GM21723 (cell line): ENCODE data around the gene RYR1.
"Not testable (repeated sequence)": the region's sequence is repeated elsewhere in the genome, so short reads cannot be mapped to it uniquely, and the experiment has no call there.

Source experiments
- ATAC-seq: cut with Tn5 transposase; IDR thresholded peaks from one replicate; pipeline ENCODE4 v1.9.1; 2021; ENCODE audit warnings: mild to moderate bottlenecking, moderate library complexity; ENCODE audit not compliant: unreplicated experiment

RYR1 gene

GRCh38 chr19:38399537-38399936 lies 34.0 kb upstream of the RYR1 start:
- no peak for ATAC-seq

- no peak for ATAC-seq
Measured at GRCh38 chr19:38400361-38400760, 33.1 kb upstream of the RYR1 start.

GRCh38 chr19:38401148-38401547 lies 32.3 kb upstream of the RYR1 start:
- no peak for ATAC-seq

- no peak for ATAC-seq
Measured at GRCh38 chr19:38402623-38402966, 30.9 kb upstream of the RYR1 start.

- peak; percentile 85 for ATAC-seq
Measured at GRCh38 chr19:38402967-38403674, 30.4 kb upstream of the RYR1 start, which contains the start of gene FAM98C. TSS of gene FAM98C (plus strand) at chr19:38403093. CDS start at chr19:38403154, 61 bp downstream.

- no peak for ATAC-seq
Measured at GRCh38 chr19:38404858-38405257, 28.6 kb upstream of the RYR1 start.

GRCh38 chr19:38405276-38405675 lies 28.2 kb upstream of the RYR1 start:
- ATAC-seq: no peak

- no peak for ATAC-seq
Measured at GRCh38 chr19:38409631-38410133, 23.8 kb upstream of the RYR1 start.

GRCh38 chr19:38410407-38410806 lies 23.1 kb upstream of the RYR1 start:
- not testable (repeated sequence) for ATAC-seq

- no peak for ATAC-seq
Measured at GRCh38 chr19:38411041-38411712, 22.3 kb upstream of the RYR1 start.

GRCh38 chr19:38411898-38412297 lies 21.6 kb upstream of the RYR1 start:
- not testable (repeated sequence) for ATAC-seq

GRCh38 chr19:38412491-38412890 lies 21.0 kb upstream of the RYR1 start:
- ATAC-seq: no peak

GRCh38 chr19:38412961-38413360 lies 20.5 kb upstream of the RYR1 start:
- ATAC-seq: no peak

GRCh38 chr19:38413416-38413815 lies 20.1 kb upstream of the RYR1 start:
- ATAC-seq: no peak

GRCh38 chr19:38417146-38417543 lies 16.3 kb upstream of the RYR1 start:
- ATAC-seq: no peak

- no peak for ATAC-seq
Measured at GRCh38 chr19:38417544-38418506, 15.7 kb upstream of the RYR1 start.

GRCh38 chr19:38420935-38421334 lies 12.6 kb upstream of the RYR1 start:
- no peak for ATAC-seq

- ATAC-seq: no peak
Measured at GRCh38 chr19:38421856-38422255, 11.6 kb upstream of the RYR1 start.

GRCh38 chr19:38422438-38422837 lies 11.1 kb upstream of the RYR1 start:
- ATAC-seq: no peak

GRCh38 chr19:38424272-38424671 lies 9.2 kb upstream of the RYR1 start:
- no peak for ATAC-seq

- no peak for ATAC-seq
Measured at GRCh38 chr19:38425222-38425809, 8.2 kb upstream of the RYR1 start.
